ENCODE data around the gene PTPN1. TPM values are rescaled to one million over a fixed set of nuclear protein-coding genes. Genes with fewer than 3 reads are reported as not detected.

Gene PTPN1
- total and polyA plus RNA-seq, 4 donors, result 5.8 to 10.6 (median 9.7) TPM

- Histone ChIP-seq H3K9me3 (ENCODE audit: control insufficient read depth in 4 of 4, low read length in 3 of 4) (no peaks in the 10 kb centered on the region), H3K27me3 (ENCODE audit: control insufficient read depth in 4 of 4, insufficient read depth in 4 of 4, low read length in 3 of 4) (no peaks in the 10 kb centered on the region), H3K36me3 (ENCODE audit: control insufficient read depth in 4 of 4, insufficient read depth in 3 of 4, low read depth in 1 of 4, low read length in 3 of 4) (peaks cover 0 to 2% (median 0%) of the 10 kb centered on the region in 4 donors), H3K4me3 (ENCODE audit: low read depth in 1 of 3, low read length in 3 of 3) (no peak overlapping the region), H3K9ac (ENCODE audit: low read depth in 1 of 2, low read length in 2 of 2) (peak overlapping the region in 1 of 2 donors; percentile 36), H3K27ac (ENCODE audit: low read depth in 1 of 2, low read length in 2 of 2) (peak overlapping the region in 1 of 2 donors; percentile 50), H3K4me1 (ENCODE audit: control insufficient read depth in 4 of 4, insufficient read depth in 4 of 4, low read length in 3 of 4) (peaks cover 0 to 11% (median 4%) of the 10 kb centered on the region in 4 donors)
- no peak for DNase-seq (ENCODE audit: low spot score)
- TF ChIP-seq RXRA (IDR thresholded peaks at IDR 0.05) (peak in 1 of 2 donors; percentile 4), NR2F2 (IDR thresholded peaks at IDR 0.05) (no peak)
- 55% methylated on average over 5 of the region's 5 CpGs for WGBS
Measured at GRCh38 chr20:50546729-50547314, 36.6 kb downstream of the PTPN1 start.

- Histone ChIP-seq H3K36me3 (ENCODE audit: control insufficient read depth in 4 of 4, insufficient read depth in 3 of 4, low read depth in 1 of 4, low read length in 3 of 4) (peaks cover 0 to 2% (median 0%) of the 10 kb centered on the region in 4 donors), H3K4me3 (ENCODE audit: low read depth in 1 of 3, low read length in 3 of 3) (no peak overlapping the region), H3K9ac (ENCODE audit: low read depth in 1 of 2, low read length in 2 of 2) (no peak overlapping the region), H3K27me3 (ENCODE audit: control insufficient read depth in 4 of 4, insufficient read depth in 4 of 4, low read length in 3 of 4) (no peaks in the 10 kb centered on the region), H3K27ac (ENCODE audit: low read depth in 1 of 2, low read length in 2 of 2) (no peak overlapping the region), H3K4me1 (ENCODE audit: control insufficient read depth in 4 of 4, insufficient read depth in 4 of 4, low read length in 3 of 4) (peaks cover 0 to 11% (median 2%) of the 10 kb centered on the region in 4 donors), H3K9me3 (ENCODE audit: control insufficient read depth in 4 of 4, low read length in 3 of 4) (no peaks in the 10 kb centered on the region)
- TF ChIP-seq SP1 (IDR thresholded peaks at IDR 0.05) (no peak), RXRA (IDR thresholded peaks at IDR 0.05) (no peak), HNF4A (conservative IDR thresholded peaks at IDR 0.05) (no peak), FOXA1 (IDR thresholded peaks at IDR 0.05) (no peak), CTCF (IDR thresholded peaks at IDR 0.05; ENCODE audit: low read depth, low read length, missing input control) (no peak)
- DNase-seq (ENCODE audit: low spot score), result no peak
- 73% methylated on average over 6 of the region's 6 CpGs for WGBS
Measured at GRCh38 chr20:50547964-50548363, 37.8 kb downstream of the PTPN1 start.

- no peak for TF ChIP-seq FOXA2 (IDR thresholded peaks at IDR 0.05)
- no peak for TF ChIP-seq RXRA (IDR thresholded peaks at IDR 0.05)
- TF ChIP-seq ATF3 (IDR thresholded peaks at IDR 0.05), result no peak
- TF ChIP-seq NR2F2 (IDR thresholded peaks at IDR 0.05), result no peak
- TF ChIP-seq SP1 (IDR thresholded peaks at IDR 0.05), result no peak
- no peak for TF ChIP-seq YY1 (IDR thresholded peaks at IDR 0.05)
- no peak for TF ChIP-seq RAD21 (IDR thresholded peaks at IDR 0.05)
- TF ChIP-seq MAX (IDR thresholded peaks at IDR 0.05), result no peak
- TF ChIP-seq FOXA1 (IDR thresholded peaks at IDR 0.05), result no peak
- no peak for TF ChIP-seq CTCF (IDR thresholded peaks at IDR 0.05; ENCODE audit: low read depth, low read length, missing input control)
- TF ChIP-seq REST (IDR thresholded peaks at IDR 0.05), result no peak
- TF ChIP-seq EGR1 (IDR thresholded peaks at IDR 0.05; ENCODE audit: low read depth in 2 of 2), result no peak
- Histone ChIP-seq H3K9me3 (ENCODE audit: control insufficient read depth in 4 of 4, low read length in 3 of 4) (no peaks in the 10 kb centered on the region), H3K4me3 (ENCODE audit: low read depth in 1 of 3, low read length in 3 of 3) (no peak overlapping the region), H3K27ac (ENCODE audit: low read depth in 1 of 2, low read length in 2 of 2) (no peak overlapping the region), H3K27me3 (ENCODE audit: control insufficient read depth in 4 of 4, insufficient read depth in 4 of 4, low read length in 3 of 4) (no peaks in the 10 kb centered on the region), H3K9ac (ENCODE audit: low read depth in 1 of 2, low read length in 2 of 2) (no peak overlapping the region), H3K36me3 (ENCODE audit: control insufficient read depth in 4 of 4, insufficient read depth in 3 of 4, low read depth in 1 of 4, low read length in 3 of 4) (peaks cover 0 to 2% (median 0%) of the 10 kb centered on the region in 4 donors), H3K4me1 (ENCODE audit: control insufficient read depth in 4 of 4, insufficient read depth in 4 of 4, low read length in 3 of 4) (peaks cover 0 to 11% (median 2%) of the 10 kb centered on the region in 4 donors)
- DNase-seq (ENCODE audit: low spot score), result no peak
- 89% methylated on average over 5 of the region's 5 CpGs for WGBS
Measured at GRCh38 chr20:50548396-50548795, 38.2 kb downstream of the PTPN1 start.
